DND-41 (cell line): ENCODE results near the gene EDIL3.

ENCODE experiments used
- CTCF ChIP-seq: IDR thresholded peaks from 2 replicates; pipeline ENCODE4 v1.5.1; 2012; ENCODE audit warnings: borderline replicate concordance, low read length, moderate library complexity, mild to moderate bottlenecking; ENCODE audit not compliant: poor library complexity, severe bottlenecking; ENCODE audit errors: extremely low read depth
- EZH2 ChIP-seq: IDR thresholded peaks from 3 replicates; pipeline ENCODE4 v1.6.1; 2012; ENCODE audit warnings: borderline replicate concordance, low read depth, mild to moderate bottlenecking, moderate library complexity, low read length, inconsistent platforms; ENCODE audit not compliant: severe bottlenecking

DNA sequence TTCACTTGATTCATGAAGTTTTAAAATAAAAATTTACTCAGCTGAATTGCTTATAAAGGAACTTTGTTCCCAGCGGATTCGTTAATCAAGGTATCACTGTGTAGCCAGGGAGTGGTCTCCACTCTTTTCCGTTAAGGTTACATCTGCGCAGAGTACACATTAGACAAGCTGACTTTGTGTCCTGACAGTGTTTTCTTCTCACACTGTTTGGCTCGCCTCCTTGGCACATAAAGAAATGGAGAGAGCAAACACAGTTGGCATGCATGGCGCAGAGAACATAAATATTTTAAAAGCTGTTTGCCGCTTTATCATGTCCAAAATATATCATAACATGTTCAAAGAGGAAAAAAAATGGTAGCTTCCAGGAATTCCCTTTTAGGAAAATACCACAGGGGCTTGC lies 153.2 kb downstream of the EDIL3 start:
- TF ChIP-seq CTCF = no peak
- no peak for TF ChIP-seq EZH2
